GM12878 (cell line): ENCODE results near the gene AQP3. TPM values are rescaled to one million over a fixed set of nuclear protein-coding genes. Genes with fewer than 3 reads are reported as not detected.

Experiments
- ATAC-seq: fragments of 200-7000 bp; cut with Tn5 transposase; 3 replicates; pipeline ENCODE4 v1.9.1; 2020; ENCODE audit warnings: mild to moderate bottlenecking, moderate library complexity
- BruUV-seq: library from RNA; stranded (reverse); fragments of 400-500 nt; replicated peaks from 2 replicates; lab custom pipeline; 2021; lab: Mats Ljungman, UMichigan
- CTCF ChIA-PET: fragments of 300-600 bp; sonication (Branson Sonifier 250); formaldehyde crosslinking; extraction: SDS; loops from one replicate; lab custom pipeline; 2021; ENCODE audit warnings: inconsistent platforms; lab: Yijun Ruan, JAX
- POLR2A ChIA-PET: fragments of 350-600 bp; formaldehyde crosslinking; extraction: SDS; loops from one replicate; lab custom pipeline; 2021; ENCODE audit warnings: inconsistent platforms; lab: Charles Lee
- RAD21 ChIA-PET: fragments of 300-600 bp; sonication (Branson Sonifier 250); formaldehyde crosslinking; loops from one replicate; lab custom pipeline; 2023; ENCODE audit warnings: antibody characterized with exemption; ENCODE audit not compliant: unreplicated experiment; lab: Charles Lee
- SMC1A ChIA-PET: fragments of 300-600 bp; sonication (Branson Sonifier 250); formaldehyde crosslinking; loops from one replicate; lab custom pipeline; 2023; ENCODE audit not compliant: unreplicated experiment, uncharacterized antibody; lab: Charles Lee
- DNase-seq: peaks from one replicate; pipeline ENCODE4 v3.0.0-alpha.2; 2011; ENCODE audit warnings: low read depth, low spot score
- FAIRE-seq: peaks from 3 replicates; lab custom pipeline; 2011; peaks lifted over from hg19 to GRCh38; lab: Jason Lieb, UNC
- H2AFZ ChIP-seq: 2 replicates; pipeline ENCODE4 v1.6.0; 2011; ENCODE audit warnings: low read depth, low read length, control low read depth; ENCODE audit not compliant: control insufficient read depth
- H3K27ac ChIP-seq: 2 replicates; pipeline ENCODE4 v1.5.1; 2011; ENCODE audit warnings: control low read depth; ENCODE audit not compliant: control insufficient read depth, insufficient read depth
- H3K27me3 ChIP-seq, 2 experiments: replicated peaks in 1 of 2; 2 replicates each; pipeline versions ENCODE4 v1.6.0 to v1.6.1; 2011; ENCODE audit warnings: low read length in 1 of 2; ENCODE audit not compliant: control insufficient read depth in 2 of 2, insufficient read depth in 2 of 2
- H3K36me3 ChIP-seq, 2 experiments: 2 replicates each; pipeline ENCODE4 v1.5.1; 2011; ENCODE audit warnings: low read length in 1 of 2; ENCODE audit not compliant: control insufficient read depth in 2 of 2, insufficient read depth in 2 of 2
- H3K4me1 ChIP-seq: 2 replicates; pipeline ENCODE4 v1.6.1; 2011; ENCODE audit warnings: mild to moderate bottlenecking, low read length, moderate library complexity, mixed read lengths; ENCODE audit not compliant: control insufficient read depth, insufficient read depth
- H3K4me2 ChIP-seq: 2 replicates; pipeline ENCODE4 v1.6.0; 2011; ENCODE audit warnings: control low read depth; ENCODE audit not compliant: control insufficient read depth, insufficient read depth
- H3K4me3 ChIP-seq: fragments of 200-600 bp; sonication (generic); 2 replicates; pipeline ENCODE4 v1.5.1; 2016
- H3K79me2 ChIP-seq: 2 replicates; pipeline ENCODE4 v1.6.0; 2011; ENCODE audit warnings: low read length; ENCODE audit not compliant: control insufficient read depth, insufficient read depth
- H3K9ac ChIP-seq: 2 replicates; pipeline ENCODE4 v1.8.0; 2011; ENCODE audit warnings: low read length, control low read depth, mixed read lengths; ENCODE audit not compliant: control insufficient read depth, insufficient read depth
- H3K9me3 ChIP-seq: replicated peaks from 3 replicates; pipeline ENCODE4 v1.5.1; 2011; ENCODE audit warnings: mild to moderate bottlenecking, low read length; ENCODE audit not compliant: control insufficient read depth, insufficient read depth
- H4K20me1 ChIP-seq: 2 replicates; pipeline ENCODE4 v1.6.0; 2011; ENCODE audit not compliant: control insufficient read depth, insufficient read depth
- CBFB ChIP-seq: IDR thresholded peaks from 2 replicates; pipeline ENCODE4 v1.6.1; 2016; ENCODE audit warnings: antibody characterized with exemption, low read depth
- CHD4 ChIP-seq: fragments of 200-600 bp; sonication (generic); IDR thresholded peaks from 2 replicates; pipeline ENCODE4 v1.6.1; 2016; ENCODE audit warnings: mild to moderate bottlenecking
- EP300 ChIP-seq, 2 experiments: fragments of 150-350 bp in 1 of 2; IDR thresholded peaks; 2 replicates each; pipeline ENCODE4 v1.6.1; 2011 to 2012; ENCODE audit warnings: low read depth in 2 of 2, low read length in 2 of 2, borderline replicate concordance in 1 of 2, improper control_type of control experiment in 1 of 2, inconsistent platforms in 1 of 2; ENCODE audit not compliant: control insufficient read depth in 1 of 2
- ETV6 ChIP-seq, 2 experiments: fragments of 450-650 bp in 1 of 2; IDR thresholded peaks in 1 of 2; conservative IDR thresholded peaks in 1 of 2; 2 replicates each; pipeline ENCODE4 v1.6.1; 2014; ENCODE audit warnings: antibody characterized with exemption in 1 of 2, borderline replicate concordance in 1 of 2, low read depth in 1 of 2, mild to moderate bottlenecking in 1 of 2, moderate library complexity in 1 of 2
- FOXM1 ChIP-seq: IDR thresholded peaks from 2 replicates; pipeline ENCODE4 v1.6.1; 2012; ENCODE audit warnings: low read depth, mild to moderate bottlenecking, inconsistent platforms, low read length, moderate library complexity
- HDGF ChIP-seq: fragments of 450-650 bp; IDR thresholded peaks from 2 replicates; pipeline ENCODE4 v1.6.1; 2016; ENCODE audit warnings: antibody characterized with exemption
- IKZF1 ChIP-seq: fragments of 450-650 bp; conservative IDR thresholded peaks from 2 replicates; pipeline ENCODE4 v1.6.1; 2017; ENCODE audit warnings: antibody characterized with exemption, mild to moderate bottlenecking
- IRF4 ChIP-seq: IDR thresholded peaks from 2 replicates; pipeline ENCODE4 v1.6.1; 2011; ENCODE audit warnings: low read depth, low read length
- MXI1 ChIP-seq: fragments of 150-350 bp; IDR thresholded peaks from 2 replicates; pipeline ENCODE4 v1.6.1; 2011; ENCODE audit warnings: low read depth, mild to moderate bottlenecking, inconsistent platforms, low read length, improper control_type of control experiment
- NFYA ChIP-seq: IDR thresholded peaks from 2 replicates; pipeline ENCODE4 v1.6.1; 2011; ENCODE audit warnings: low read depth, mild to moderate bottlenecking, low read length, improper control_type of control experiment, borderline replicate concordance
- PAX5 ChIP-seq: IDR thresholded peaks from 2 replicates; pipeline ENCODE4 v1.6.1; 2011; ENCODE audit warnings: low read depth, low read length, borderline replicate concordance
- POLR2AphosphoS5 ChIP-seq: IDR thresholded peaks from 2 replicates; pipeline ENCODE4 v1.6.1; 2011; ENCODE audit warnings: mild to moderate bottlenecking, low read length, inconsistent platforms
- RUNX3 ChIP-seq: IDR thresholded peaks from 2 replicates; pipeline ENCODE4 v1.6.1; 2012; ENCODE audit warnings: low read length, inconsistent platforms
- SIN3A ChIP-seq: IDR thresholded peaks from 2 replicates; pipeline ENCODE4 v1.6.1; 2012; ENCODE audit warnings: low read depth, low read length, improper control_type of control experiment
- SIX5 ChIP-seq: IDR thresholded peaks from 2 replicates; pipeline ENCODE4 v1.6.1; 2011; ENCODE audit warnings: mild to moderate bottlenecking, low read depth, low read length, moderate library complexity; ENCODE audit not compliant: severe bottlenecking
- ZNF274 ChIP-seq: IDR thresholded peaks from one replicate; pipeline ENCODE4 v1.8.0; 2011; ENCODE audit not compliant: insufficient read length, insufficient read depth
- WGBS: methylation state at CpG from one replicate; pipeline ENCODE4 v1.1.6; 2016; ENCODE audit warnings: low lambda C conversion rate; ENCODE audit not compliant: insufficient replicate concordance, insufficient coverage; ENCODE audit errors: missing lambda C conversion rate; 5-methylcytosine and 5-hydroxymethylcytosine counted together
- in situ Hi-C: fragments of 300-500 bp; cut with MboI; formaldehyde crosslinking; loops from 9 replicates; pipeline ENCODE4 v1.14.3; 2018; ENCODE audit warnings: mixed read lengths
- intact Hi-C: fragments of 100-400 bp; cut with micrococcal nuclease; formaldehyde crosslinking; loops from one replicate; pipeline ENCODE4 v1.14.2; 2022; ENCODE audit not compliant: unreplicated experiment
- polyA plus RNA-seq, 11 experiments: library from polyadenylated mRNA; depleted of rRNA in 4 of 11; unstranded in 6 of 11; stranded (reverse) in 5 of 11; fragments of >200 nt; fragmentation: Nextera tagmentation in 4 of 11; fragmentation: Illumina TruSeq in 1 of 11; extraction: Ambion mirVana in 4 of 11; extraction: Trizol in 1 of 11; gene quantifications; 1 replicate in 1 of 11; 2 replicates in 10 of 11; pipeline versions ENCODE4 v1.2.1 to v1.2.3, GENCODE V29; 2011 to 2016; ENCODE audit warnings: inconsistent platforms in 2 of 11, missing spikeins in 2 of 11, low read depth in 1 of 11
- total RNA-seq, 4 experiments: library from RNA; depleted of rRNA in 3 of 4; stranded (reverse); fragments of >200 nt in 3 of 4; fragmentation: Illumina TruSeq in 1 of 4; extraction: Trizol in 1 of 4; gene quantifications; 2 replicates each; pipeline versions ENCODE4 v1.2.1 to v1.2.3, GENCODE V29; 2013 to 2021
- TF ChIP-seq, protein P1 (sequence below): fragments of 150-350 bp; IDR thresholded peaks from 2 replicates; pipeline ENCODE4 v1.6.1; 2016; ENCODE audit warnings: low read depth, low read length
- TF ChIP-seq, protein P2 (sequence below): fragments of 450-650 bp; formaldehyde crosslinking; IDR thresholded peaks from 2 replicates; pipeline ENCODE4 v1.5.0; 2022; ENCODE audit warnings: mild to moderate bottlenecking, missing genetic modification characterization

Gene AQP3
- total and polyA plus RNA-seq, 10 of the 15 experiments (the other 5 are each of a cell fraction or from before 2014, with no cell fraction given): 0.60 to 11.8 (median 4.5) TPM

DNA sequence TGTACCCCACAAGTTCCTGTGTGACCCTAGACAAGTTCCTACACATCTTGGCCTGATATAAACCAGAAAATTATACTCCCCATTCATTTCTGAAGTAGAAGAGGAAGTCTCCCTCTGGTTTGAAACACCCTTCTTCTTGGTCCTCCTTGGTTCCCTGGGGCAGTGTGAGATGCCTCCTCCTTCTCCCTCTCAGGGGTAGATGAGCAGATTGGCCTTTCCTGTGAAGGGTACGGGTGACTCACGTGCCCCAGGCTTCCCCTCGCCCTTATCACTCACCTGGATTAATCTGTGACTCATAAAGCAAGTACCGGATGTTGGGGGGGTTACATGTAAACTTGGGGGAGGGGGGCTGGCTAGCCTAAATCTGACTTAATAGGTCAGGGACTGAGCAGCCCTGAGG, 11.1 kb upstream of the AQP3 start:
- Histone ChIP-seq H3K9ac (no peak overlapping the region), H3K4me2 (0 out of 2 replicates have a peak overlapping the region, but pooled peaks have one; percentile 59), H3K27me3 (no peaks in the 10 kb centered on the region), H3K4me3 (0 out of 2 replicates have a peak overlapping the region, but pooled peaks have one; percentile 8), H4K20me1 (peaks cover 3% of the 10 kb centered on the region; the same call in 1 of the 2 replicates), H3K27ac (no peak overlapping the region), H3K9me3 (no peaks in the 10 kb centered on the region), H3K36me3 (peaks cover 11 to 12% of the 10 kb centered on the region in 2 experiments), H3K79me2 (no peaks in the 10 kb centered on the region), H3K4me1 (peaks cover 34% of the 10 kb centered on the region), H2AFZ (no peak overlapping the region)
- 20% methylated on average over 4 of the region's 4 CpGs for WGBS
- POLR2A ChIA-PET: no interaction called here
- CTCF ChIA-PET: interaction anchor here (0.6 to 2.9 kb wide), 10 partner anchors 8 to 384 kb away, joined by 3 to 12 read pairs (median 6); partner anchors contain the start of genes AQP3 and NOL6
- FAIRE-seq (peak; percentile 31), ATAC-seq (peak; percentile 72), DNase-seq (peak; percentile 32)
- SMC1A ChIA-PET: interaction anchor here (1.2 to 3.6 kb wide), 3 partner anchors 9 to 14 kb away, joined by 3 to 16 read pairs (median 4); partner anchors contain the start of gene NOL6
- intact Hi-C loops: loop anchor here (10.0 kb wide), 1 partner anchor 174 kb away; no protein-coding TSS in a partner anchor
- RAD21 ChIA-PET: interaction anchor here (0.9 to 1.8 kb wide), 3 partner anchors 9 to 16 kb away, joined by 3 to 9 read pairs (median 4); partner anchors contain the start of gene NOL6
- BruUV-seq: no TSS peak
- in situ Hi-C loops: no loop called here
- TF ChIP-seq SIN3A (no peak), ETV6 (conservative IDR thresholded peaks at IDR 0.05 in 1 of 2, IDR thresholded peaks at IDR 0.05 in 1 of 2; ENCODE audit: borderline replicate concordance in 1 of 2, low read depth in 1 of 2) (peak in 1 of 2 experiments; percentile 54; a peak in 1 of 4 replicates), FOXM1 (no peak), PAX5 (no peak), IRF4 (peak; percentile 58; the same call in 1 of the 2 replicates), HDGF (no peak), CHD4 (no peak), ZNF274 (no peak), CBFB (no peak), POLR2AphosphoS5 (no peak), IKZF1 (peak; percentile 38), SIX5 (no peak), RUNX3 (peak; percentile 68), MXI1 (no peak), EP300 (IDR thresholded peaks at IDR 0.05; ENCODE audit: borderline replicate concordance in 1 of 2, control insufficient read depth in 1 of 2, low read depth in 2 of 2, low read length in 2 of 2) (no peak), NFYA (no peak)
- TF ChIP-seq, protein P1, sequence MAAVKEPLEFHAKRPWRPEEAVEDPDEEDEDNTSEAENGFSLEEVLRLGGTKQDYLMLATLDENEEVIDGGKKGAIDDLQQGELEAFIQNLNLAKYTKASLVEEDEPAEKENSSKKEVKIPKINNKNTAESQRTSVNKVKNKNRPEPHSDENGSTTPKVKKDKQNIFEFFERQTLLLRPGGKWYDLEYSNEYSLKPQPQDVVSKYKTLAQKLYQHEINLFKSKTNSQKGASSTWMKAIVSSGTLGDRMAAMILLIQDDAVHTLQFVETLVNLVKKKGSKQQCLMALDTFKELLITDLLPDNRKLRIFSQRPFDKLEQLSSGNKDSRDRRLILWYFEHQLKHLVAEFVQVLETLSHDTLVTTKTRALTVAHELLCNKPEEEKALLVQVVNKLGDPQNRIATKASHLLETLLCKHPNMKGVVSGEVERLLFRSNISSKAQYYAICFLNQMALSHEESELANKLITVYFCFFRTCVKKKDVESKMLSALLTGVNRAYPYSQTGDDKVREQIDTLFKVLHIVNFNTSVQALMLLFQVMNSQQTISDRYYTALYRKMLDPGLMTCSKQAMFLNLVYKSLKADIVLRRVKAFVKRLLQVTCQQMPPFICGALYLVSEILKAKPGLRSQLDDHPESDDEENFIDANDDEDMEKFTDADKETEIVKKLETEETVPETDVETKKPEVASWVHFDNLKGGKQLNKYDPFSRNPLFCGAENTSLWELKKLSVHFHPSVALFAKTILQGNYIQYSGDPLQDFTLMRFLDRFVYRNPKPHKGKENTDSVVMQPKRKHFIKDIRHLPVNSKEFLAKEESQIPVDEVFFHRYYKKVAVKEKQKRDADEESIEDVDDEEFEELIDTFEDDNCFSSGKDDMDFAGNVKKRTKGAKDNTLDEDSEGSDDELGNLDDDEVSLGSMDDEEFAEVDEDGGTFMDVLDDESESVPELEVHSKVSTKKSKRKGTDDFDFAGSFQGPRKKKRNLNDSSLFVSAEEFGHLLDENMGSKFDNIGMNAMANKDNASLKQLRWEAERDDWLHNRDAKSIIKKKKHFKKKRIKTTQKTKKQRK: no peak
- TF ChIP-seq, protein P2, sequence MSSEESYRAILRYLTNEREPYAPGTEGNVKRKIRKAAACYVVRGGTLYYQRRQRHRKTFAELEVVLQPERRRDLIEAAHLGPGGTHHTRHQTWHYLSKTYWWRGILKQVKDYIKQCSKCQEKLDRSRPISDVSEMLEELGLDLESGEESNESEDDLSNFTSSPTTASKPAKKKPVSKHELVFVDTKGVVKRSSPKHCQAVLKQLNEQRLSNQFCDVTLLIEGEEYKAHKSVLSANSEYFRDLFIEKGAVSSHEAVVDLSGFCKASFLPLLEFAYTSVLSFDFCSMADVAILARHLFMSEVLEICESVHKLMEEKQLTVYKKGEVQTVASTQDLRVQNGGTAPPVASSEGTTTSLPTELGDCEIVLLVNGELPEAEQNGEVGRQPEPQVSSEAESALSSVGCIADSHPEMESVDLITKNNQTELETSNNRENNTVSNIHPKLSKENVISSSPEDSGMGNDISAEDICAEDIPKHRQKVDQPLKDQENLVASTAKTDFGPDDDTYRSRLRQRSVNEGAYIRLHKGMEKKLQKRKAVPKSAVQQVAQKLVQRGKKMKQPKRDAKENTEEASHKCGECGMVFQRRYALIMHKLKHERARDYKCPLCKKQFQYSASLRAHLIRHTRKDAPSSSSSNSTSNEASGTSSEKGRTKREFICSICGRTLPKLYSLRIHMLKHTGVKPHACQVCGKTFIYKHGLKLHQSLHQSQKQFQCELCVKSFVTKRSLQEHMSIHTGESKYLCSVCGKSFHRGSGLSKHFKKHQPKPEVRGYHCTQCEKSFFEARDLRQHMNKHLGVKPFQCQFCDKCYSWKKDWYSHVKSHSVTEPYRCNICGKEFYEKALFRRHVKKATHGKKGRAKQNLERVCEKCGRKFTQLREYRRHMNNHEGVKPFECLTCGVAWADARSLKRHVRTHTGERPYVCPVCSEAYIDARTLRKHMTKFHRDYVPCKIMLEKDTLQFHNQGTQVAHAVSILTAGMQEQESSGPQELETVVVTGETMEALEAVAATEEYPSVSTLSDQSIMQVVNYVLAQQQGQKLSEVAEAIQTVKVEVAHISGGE (CRISPR knock-in tag): no peak
